HG03469 (cell line): Measurements from ENCODE around the gene PGPEP1.

ENCODE experiments used
- ATAC-seq: cut with Tn5 transposase; IDR thresholded peaks from one replicate; pipeline ENCODE4 v1.9.1; 2021; ENCODE audit warnings: mild to moderate bottlenecking, moderate library complexity, moderate number of reproducible peaks; ENCODE audit not compliant: unreplicated experiment

The PGPEP1 gene

DNA sequence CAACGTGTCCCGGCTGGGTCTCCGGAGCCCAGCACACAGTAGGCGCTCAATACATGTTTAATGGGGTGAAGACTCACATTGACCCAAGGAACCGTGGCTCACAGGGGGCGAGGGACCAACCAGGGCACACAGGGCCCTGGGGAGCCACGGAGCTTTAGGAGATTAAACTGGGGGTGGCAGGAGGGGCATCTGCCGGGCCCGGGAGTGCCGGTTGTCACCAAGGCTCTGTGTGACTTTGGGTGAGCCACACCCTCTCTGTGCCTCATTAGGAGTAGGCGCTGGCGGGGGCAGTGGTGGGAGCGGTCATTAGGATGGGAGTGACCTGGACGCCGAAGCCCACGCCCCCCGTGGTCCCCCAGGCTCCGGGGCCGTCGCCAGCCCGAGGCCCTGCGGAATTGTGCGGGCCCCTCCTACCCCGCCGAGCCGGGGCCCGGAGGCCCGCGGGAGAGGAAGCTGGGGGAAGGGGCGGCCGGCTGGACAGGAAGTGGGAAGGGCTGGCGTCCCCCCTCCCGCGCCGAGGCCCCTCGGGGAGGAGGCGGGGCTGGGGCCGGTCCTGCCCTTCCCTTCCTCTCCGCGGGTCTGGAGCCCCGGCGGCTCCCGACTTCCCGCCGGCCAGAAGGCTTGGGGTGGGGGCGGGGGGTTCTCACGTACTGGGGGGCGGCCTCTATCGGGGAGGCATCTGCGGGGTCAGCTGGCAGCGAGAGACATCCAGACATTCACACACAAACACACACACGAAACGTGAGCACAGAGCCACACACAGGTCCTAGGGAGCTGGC, 77.0 kb downstream of the PGPEP1 start:
- ATAC-seq: no peak

DNA sequence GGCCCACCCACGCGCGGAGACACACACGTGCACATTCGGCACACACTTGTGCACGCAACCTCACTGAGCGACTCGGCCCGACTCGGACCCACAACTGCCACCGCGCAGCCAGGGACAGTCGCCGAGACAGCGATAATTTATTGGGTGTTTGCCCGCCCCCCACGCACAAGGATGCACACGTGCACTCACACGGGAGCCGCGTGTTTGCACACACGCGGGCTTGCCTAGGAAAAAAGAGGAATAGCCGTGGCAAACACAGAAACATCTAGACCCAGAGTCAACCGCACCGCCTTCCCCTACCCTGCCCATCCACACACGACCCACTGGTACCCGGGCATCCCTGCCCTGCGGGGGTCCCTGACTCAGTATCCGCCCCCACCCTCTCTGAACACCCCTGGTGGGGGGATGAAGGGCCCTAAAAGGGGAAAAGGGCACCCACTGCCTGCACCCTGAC, 77.7 kb downstream of the PGPEP1 start:
- no peak for ATAC-seq

DNA sequence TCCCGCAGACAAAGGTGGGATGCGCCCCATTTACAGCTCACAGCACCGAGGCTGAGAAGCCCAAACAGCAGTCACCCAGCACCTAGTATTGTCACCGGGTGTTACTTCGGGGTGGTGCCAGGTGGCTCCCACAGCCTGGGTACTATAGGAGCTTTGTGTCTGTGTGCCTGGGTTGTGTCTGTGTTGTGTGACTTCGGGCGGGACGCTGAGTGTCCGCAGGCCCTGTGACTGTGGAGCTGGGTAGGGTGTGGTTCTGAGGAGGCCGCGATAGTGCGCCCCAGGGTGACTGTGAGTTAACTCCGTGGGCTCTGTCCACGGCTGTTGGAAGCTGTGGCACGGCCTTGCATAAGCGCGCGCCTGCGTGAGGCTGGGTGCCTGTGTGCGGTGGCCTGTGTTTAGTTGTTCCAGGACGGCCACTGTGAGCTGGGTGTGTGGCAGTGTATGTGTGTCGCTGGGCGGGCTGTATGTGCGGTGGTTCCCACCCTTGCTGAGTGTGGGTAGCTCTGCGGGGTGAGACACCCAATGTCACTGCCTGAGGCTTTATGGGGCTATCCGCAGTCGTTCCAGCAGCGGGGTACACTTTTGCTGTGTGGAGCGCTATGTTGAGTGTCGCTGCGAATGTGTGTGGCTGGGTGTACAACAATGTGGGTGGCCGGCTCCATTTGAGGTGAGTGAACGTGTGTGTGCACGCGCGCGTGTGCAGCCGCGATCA, 78.2 kb downstream of the PGPEP1 start:
- no peak for ATAC-seq

DNA sequence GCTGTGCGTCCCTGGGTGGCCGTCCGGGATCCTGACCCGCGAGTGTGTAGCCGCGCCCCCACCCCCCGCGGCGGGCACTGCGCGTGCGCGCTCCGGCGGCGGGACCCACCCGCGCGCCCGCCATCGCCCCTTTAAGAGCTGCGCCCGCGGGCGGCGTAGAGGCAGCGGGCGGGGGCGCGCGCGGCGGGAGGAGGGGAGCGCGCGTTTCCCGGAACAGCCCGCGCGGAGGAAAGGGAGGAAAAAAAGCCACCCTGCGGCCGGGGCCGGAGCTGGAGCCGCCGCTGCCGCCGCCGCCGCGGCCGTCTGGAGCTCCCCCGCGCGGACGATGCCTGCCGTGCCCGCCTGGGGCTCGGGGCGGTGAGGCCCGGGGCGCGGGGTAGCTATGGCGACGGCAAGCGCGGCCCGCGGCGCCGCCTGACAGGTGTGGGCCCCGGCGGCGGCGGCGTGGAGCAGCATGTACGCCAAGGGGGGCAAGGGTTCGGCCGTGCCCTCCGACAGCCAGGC, 78.8 kb downstream of the PGPEP1 start, which contains the start of gene SSBP4:
SSBP4 (plus strand) TSS at position 204 of the 504 bp plus-strand sequence; CDS start at position 455, 251 bp downstream.
- ATAC-seq: no peak
